A549 (cell line): ENCODE data around the gene HBG1. TPM values are rescaled to one million over a fixed set of nuclear protein-coding genes. Genes with fewer than 3 reads are reported as not detected.

Source experiments
- ATAC-seq, 2 experiments: fragments of 200-7000 bp in 1 of 2; fragments of >200 bp in 1 of 2; cut with Nextera tagmentation in 1 of 2; cut with Tn5 transposase in 1 of 2; 3 replicates each; pipeline versions ENCODE4 v1.8.0 to v1.9.1; 2018 to 2020; ENCODE audit warnings: mild to moderate bottlenecking in 1 of 2, moderate library complexity in 1 of 2
- CTCF ChIA-PET: fragments of 300-600 bp; sonication (Branson Sonifier 250); formaldehyde crosslinking; extraction: SDS; loops from one replicate; lab custom pipeline; 2021; ENCODE audit warnings: antibody characterized with exemption, inconsistent platforms; lab: Yijun Ruan, JAX
- POLR2A ChIA-PET: fragments of 350-600 bp; formaldehyde crosslinking; extraction: SDS; loops from one replicate; lab custom pipeline; 2021; ENCODE audit warnings: antibody characterized with exemption, inconsistent platforms; lab: Yijun Ruan, JAX
- DNase-seq, 2 experiments: peaks; one replicate each; pipeline versions ENCODE4 v3.0.0 to v3.0.0-alpha.2; 2011 to 2016; ENCODE audit warnings: low read depth in 1 of 2, low spot score in 1 of 2
- FAIRE-seq: peaks from 2 replicates; lab custom pipeline; 2011; peaks lifted over from hg19 to GRCh38; lab: Jason Lieb, UNC
- H3K27ac ChIP-seq, 2 experiments: fragments of >200 bp; sonication (Bioruptor Twin); formaldehyde crosslinking; 3 replicates each; pipeline ENCODE4 v1.5.1; 2016 to 2017
- H3K4me1 ChIP-seq: fragments of >200 bp; sonication (Bioruptor Twin); formaldehyde crosslinking; 3 replicates; pipeline ENCODE4 v1.6.1; 2016
- H3K4me2 ChIP-seq: fragments of >200 bp; sonication (Bioruptor Twin); formaldehyde crosslinking; 3 replicates; pipeline ENCODE4 v1.6.1; 2016
- H3K4me3 ChIP-seq: fragments of >200 bp; sonication (Bioruptor Twin); formaldehyde crosslinking; 3 replicates; pipeline ENCODE4 v1.5.1; 2016
- H3K9me3 ChIP-seq: fragments of >200 bp; sonication (Bioruptor Twin); formaldehyde crosslinking; 3 replicates; pipeline ENCODE4 v1.6.1; 2016
- CBX2 ChIP-seq: fragments of 200-600 bp; sonication (generic); IDR thresholded peaks from 2 replicates; pipeline ENCODE4 v1.6.1; 2016; ENCODE audit warnings: low read depth, mild to moderate bottlenecking, borderline replicate concordance
- CHD2 ChIP-seq: fragments of 150-350 bp; IDR thresholded peaks from 2 replicates; pipeline ENCODE4 v1.6.1; 2014; ENCODE audit warnings: low read length; ENCODE audit not compliant: partially characterized antibody
- CHD4 ChIP-seq: fragments of 200-600 bp; sonication (generic); IDR thresholded peaks from 2 replicates; pipeline ENCODE4 v1.6.1; 2016; ENCODE audit warnings: antibody characterized with exemption, mild to moderate bottlenecking, borderline replicate concordance
- GATA3 ChIP-seq: IDR thresholded peaks from 2 replicates; pipeline ENCODE4 v1.6.1; 2012; ENCODE audit warnings: borderline replicate concordance
- HDAC2 ChIP-seq: fragments of 200-600 bp; sonication (generic); IDR thresholded peaks from 2 replicates; pipeline ENCODE4 v1.6.1; 2016
- JUNB ChIP-seq: fragments of >200 bp; sonication (Bioruptor Twin); formaldehyde crosslinking; IDR thresholded peaks from 2 replicates; pipeline ENCODE4 v1.6.1; 2016
- KDM1A ChIP-seq: fragments of 200-600 bp; sonication (generic); IDR thresholded peaks from 2 replicates; pipeline ENCODE4 v1.6.1; 2016; ENCODE audit warnings: low read depth, mild to moderate bottlenecking
- MAZ ChIP-seq: fragments of 150-350 bp; IDR thresholded peaks from 2 replicates; pipeline ENCODE4 v1.6.1; 2014; ENCODE audit warnings: antibody characterized with exemption, low read depth, low read length, borderline replicate concordance
- POLR2A ChIP-seq: IDR thresholded peaks from 2 replicates; pipeline ENCODE4 v1.6.1; 2012; ENCODE audit warnings: mild to moderate bottlenecking, low read length
- RARB ChIP-seq: fragments of 250-450 bp; sonication (Bioruptor Pico); IDR thresholded peaks from 2 replicates; pipeline ENCODE4 v1.8.0; 2021; ENCODE audit warnings: mild to moderate bottlenecking, moderate library complexity
- RCOR1 ChIP-seq: fragments of 150-350 bp; IDR thresholded peaks from 2 replicates; pipeline ENCODE4 v1.6.1; 2014; ENCODE audit warnings: antibody characterized with exemption, low read length, low read depth
- RNF2 ChIP-seq: fragments of 200-600 bp; sonication (generic); IDR thresholded peaks from 2 replicates; pipeline ENCODE4 v1.6.1; 2016; ENCODE audit warnings: low read depth, mild to moderate bottlenecking, antibody characterized with exemption, moderate library complexity, borderline replicate concordance
- TFCP2L1 ChIP-seq: fragments of 250-450 bp; sonication (Bioruptor Pico); IDR thresholded peaks from 2 replicates; pipeline ENCODE4 v1.5.0; 2021; ENCODE audit warnings: mild to moderate bottlenecking
- ZFP36 ChIP-seq: fragments of 450-650 bp; IDR thresholded peaks from 2 replicates; pipeline ENCODE4 v1.6.1; 2014; ENCODE audit warnings: borderline replicate concordance; ENCODE audit not compliant: partially characterized antibody
- ZNF302 ChIP-seq: fragments of 250-450 bp; sonication (Bioruptor Pico); IDR thresholded peaks from 2 replicates; pipeline ENCODE4 v1.9.0; 2021; ENCODE audit warnings: inconsistent platforms, mild to moderate bottlenecking, moderate library complexity
- WGBS: methylation state at CpG from one replicate; pipeline ENCODE4 v1.1.6; 2017; ENCODE audit errors: missing lambda C conversion rate; 5-methylcytosine and 5-hydroxymethylcytosine counted together
- polyA plus RNA-seq, 4 experiments: library from polyadenylated mRNA; depleted of rRNA in 3 of 4; stranded (reverse); fragments of >200 nt; fragmentation: RNase III in 1 of 4; extraction: RNeasy Plus Mini Kit Qiagen cat#74134 plus additional on column Dnase treatment in 1 of 4; gene quantifications; 2 replicates in 3 of 4; 3 replicates in 1 of 4; pipeline ENCODE4 v1.2.3, GENCODE V29; 2011 to 2017
- TF ChIP-seq, protein P1 (sequence below): fragments of 250-450 bp; sonication (Bioruptor Pico); IDR thresholded peaks from 2 replicates; pipeline ENCODE4 v1.5.0; 2021; ENCODE audit warnings: mild to moderate bottlenecking, moderate library complexity, borderline replicate concordance
- TF ChIP-seq, protein P2 (sequence below): fragments of 450-650 bp; IDR thresholded peaks from 2 replicates; pipeline ENCODE4 v1.6.1; 2014; ENCODE audit warnings: antibody characterized with exemption
- TF ChIP-seq, protein P3 (sequence below): IDR thresholded peaks from 2 replicates; pipeline ENCODE4 v1.6.1; 2012
- TF ChIP-seq, protein P4 (sequence below): fragments of >200 bp; sonication (Bioruptor Twin); formaldehyde crosslinking; IDR thresholded peaks from 3 replicates; pipeline ENCODE4 v1.6.1; 2016
- TF ChIP-seq, protein P5 (sequence below): fragments of 200-600 bp; sonication (generic); IDR thresholded peaks from 2 replicates; pipeline ENCODE4 v1.6.1; 2016; ENCODE audit warnings: antibody characterized with exemption, mild to moderate bottlenecking, moderate library complexity

HBG1 gene
- polyA plus RNA-seq, 2 of the 4 experiments (the other 2 are of a cell fraction): not detected

DNA sequence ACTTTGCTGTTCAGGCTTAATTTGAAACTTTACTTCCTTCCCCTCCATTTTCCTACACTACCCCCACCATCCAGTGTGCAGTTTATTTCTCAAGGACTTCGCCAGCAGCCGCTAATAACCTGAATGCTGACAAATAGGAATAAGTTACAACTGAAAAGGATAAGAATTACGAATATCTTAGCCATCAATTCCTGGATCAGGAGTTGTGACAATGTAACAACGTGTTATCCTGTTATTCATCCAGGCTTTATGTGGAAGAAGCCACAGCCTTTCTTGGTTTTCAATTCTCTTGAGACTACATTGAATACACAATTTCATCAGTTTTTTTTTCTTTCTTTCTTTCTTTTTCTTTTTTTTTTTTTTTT, 5.9 kb downstream of the HBG1 start:
- 29% methylated on average over 4 of the region's 4 CpGs for whole genome bisulfite sequencing
- CTCF ChIA-PET: no interaction called here
- POLR2A ChIA-PET: no interaction called here
- ATAC-seq: no peak
- H3K9me3 ChIP-seq: no peaks in the 10 kb centered on the region
- DNase-seq: no peak
- TF ChIP-seq RCOR1: no peak
- no peak for TF ChIP-seq CHD2
- TF ChIP-seq RNF2: no peak
- TF ChIP-seq CHD4: no peak
- TF ChIP-seq, protein P1, sequence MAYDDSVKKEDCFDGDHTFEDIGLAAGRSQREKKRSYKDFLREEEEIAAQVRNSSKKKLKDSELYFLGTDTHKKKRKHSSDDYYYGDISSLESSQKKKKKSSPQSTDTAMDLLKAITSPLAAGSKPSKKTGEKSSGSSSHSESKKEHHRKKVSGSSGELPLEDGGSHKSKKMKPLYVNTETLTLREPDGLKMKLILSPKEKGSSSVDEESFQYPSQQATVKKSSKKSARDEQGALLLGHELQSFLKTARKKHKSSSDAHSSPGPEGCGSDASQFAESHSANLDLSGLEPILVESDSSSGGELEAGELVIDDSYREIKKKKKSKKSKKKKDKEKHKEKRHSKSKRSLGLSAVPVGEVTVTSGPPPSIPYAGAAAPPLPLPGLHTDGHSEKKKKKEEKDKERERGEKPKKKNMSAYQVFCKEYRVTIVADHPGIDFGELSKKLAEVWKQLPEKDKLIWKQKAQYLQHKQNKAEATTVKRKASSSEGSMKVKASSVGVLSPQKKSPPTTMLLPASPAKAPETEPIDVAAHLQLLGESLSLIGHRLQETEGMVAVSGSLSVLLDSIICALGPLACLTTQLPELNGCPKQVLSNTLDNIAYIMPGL (CRISPR knock-in tag): no peak
- TF ChIP-seq, protein P2, sequence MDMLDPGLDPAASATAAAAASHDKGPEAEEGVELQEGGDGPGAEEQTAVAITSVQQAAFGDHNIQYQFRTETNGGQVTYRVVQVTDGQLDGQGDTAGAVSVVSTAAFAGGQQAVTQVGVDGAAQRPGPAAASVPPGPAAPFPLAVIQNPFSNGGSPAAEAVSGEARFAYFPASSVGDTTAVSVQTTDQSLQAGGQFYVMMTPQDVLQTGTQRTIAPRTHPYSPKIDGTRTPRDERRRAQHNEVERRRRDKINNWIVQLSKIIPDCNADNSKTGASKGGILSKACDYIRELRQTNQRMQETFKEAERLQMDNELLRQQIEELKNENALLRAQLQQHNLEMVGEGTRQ: no peak
- no peak for TF ChIP-seq TFCP2L1
- TF ChIP-seq POLR2A: no peak
- TF ChIP-seq ZFP36: no peak
- TF ChIP-seq JUNB: no peak
- no peak for TF ChIP-seq MAZ
- TF ChIP-seq, all 56 proteins: peak for 0
- no peak overlapping the region for H3K4me2 ChIP-seq
- no peak overlapping the region for H3K27ac ChIP-seq
- no peak overlapping the region for H3K4me3 ChIP-seq
- no peaks in the 10 kb centered on the region for H3K4me1 ChIP-seq
- FAIRE-seq: no peak

DNA sequence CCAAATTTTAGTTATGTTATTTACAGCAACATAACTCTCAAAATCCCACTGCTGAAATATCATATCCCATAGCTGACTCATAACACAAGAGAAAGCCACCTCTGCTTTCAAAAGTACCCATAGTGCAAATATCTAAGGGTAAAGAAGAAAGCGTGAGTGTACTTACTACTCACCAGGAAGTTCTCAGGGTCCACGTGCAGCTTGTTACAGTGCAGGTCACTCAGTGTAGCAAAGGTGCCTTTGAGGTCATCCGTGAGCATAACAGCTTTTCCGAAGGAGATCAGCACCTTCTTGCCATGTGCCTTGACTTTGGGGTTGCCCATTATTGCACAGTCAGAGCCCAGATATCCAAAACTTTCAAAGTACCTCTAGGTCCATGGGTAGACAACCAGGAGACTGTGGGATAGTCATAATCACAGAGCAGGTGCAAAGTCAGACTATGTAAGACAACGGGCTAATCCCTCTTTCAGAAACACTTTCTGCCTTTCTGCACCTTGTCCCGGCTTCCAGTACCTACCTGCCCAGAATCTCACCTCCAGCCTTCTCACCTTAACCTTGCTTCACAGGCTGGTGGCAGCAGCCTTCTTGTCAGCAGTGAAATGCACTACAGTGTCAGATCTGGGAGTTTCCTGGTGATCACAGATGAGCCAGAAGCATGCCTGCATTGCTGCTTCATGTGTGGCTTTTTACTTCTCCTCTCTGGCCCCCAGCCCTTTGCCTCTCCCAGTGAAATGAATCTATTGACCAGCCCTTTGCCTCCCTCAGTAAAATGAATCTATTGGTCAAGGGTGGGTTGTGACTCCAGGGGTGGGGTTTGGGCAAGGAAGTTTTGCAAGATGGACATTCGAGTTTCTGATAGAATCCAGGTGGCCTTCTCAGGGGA, 6.5 kb downstream of the HBG1 start:
- no peak for FAIRE-seq
- POLR2A ChIA-PET: no interaction called here

More for the DNA sequence above, 6.5 kb downstream of the HBG1 start:
- ATAC-seq: no peak; a peak in 1 of 6 replicates
- CTCF ChIA-PET: no interaction called here
- Histone ChIP-seq H3K4me1 (no peaks in the 10 kb centered on the region), H3K4me2 (no peak overlapping the region), H3K4me3 (no peak overlapping the region), H3K9me3 (no peaks in the 10 kb centered on the region), H3K27ac (no peak overlapping the region)
- WGBS: 34% methylated on average over 7 of the region's 7 CpGs
- no peak for DNase-seq
- TF ChIP-seq CBX2 (no peak), POLR2A (no peak), RARB (no peak), CHD4 (no peak), HDAC2 (no peak), KDM1A (no peak), ZNF302 (CRISPR knock-in tag) (no peak), CHD2 (no peak), GATA3 (no peak)
- TF ChIP-seq, protein P3, sequence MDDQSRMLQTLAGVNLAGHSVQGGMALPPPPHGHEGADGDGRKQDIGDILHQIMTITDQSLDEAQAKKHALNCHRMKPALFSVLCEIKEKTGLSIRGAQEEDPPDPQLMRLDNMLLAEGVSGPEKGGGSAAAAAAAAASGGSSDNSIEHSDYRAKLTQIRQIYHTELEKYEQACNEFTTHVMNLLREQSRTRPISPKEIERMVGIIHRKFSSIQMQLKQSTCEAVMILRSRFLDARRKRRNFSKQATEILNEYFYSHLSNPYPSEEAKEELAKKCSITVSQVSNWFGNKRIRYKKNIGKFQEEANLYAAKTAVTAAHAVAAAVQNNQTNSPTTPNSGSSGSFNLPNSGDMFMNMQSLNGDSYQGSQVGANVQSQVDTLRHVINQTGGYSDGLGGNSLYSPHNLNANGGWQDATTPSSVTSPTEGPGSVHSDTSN: no peak
- TF ChIP-seq, protein P4, sequence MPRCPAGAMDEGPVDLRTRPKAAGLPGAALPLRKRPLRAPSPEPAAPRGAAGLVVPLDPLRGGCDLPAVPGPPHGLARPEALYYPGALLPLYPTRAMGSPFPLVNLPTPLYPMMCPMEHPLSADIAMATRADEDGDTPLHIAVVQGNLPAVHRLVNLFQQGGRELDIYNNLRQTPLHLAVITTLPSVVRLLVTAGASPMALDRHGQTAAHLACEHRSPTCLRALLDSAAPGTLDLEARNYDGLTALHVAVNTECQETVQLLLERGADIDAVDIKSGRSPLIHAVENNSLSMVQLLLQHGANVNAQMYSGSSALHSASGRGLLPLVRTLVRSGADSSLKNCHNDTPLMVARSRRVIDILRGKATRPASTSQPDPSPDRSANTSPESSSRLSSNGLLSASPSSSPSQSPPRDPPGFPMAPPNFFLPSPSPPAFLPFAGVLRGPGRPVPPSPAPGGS: no peak
- TF ChIP-seq, protein P5, sequence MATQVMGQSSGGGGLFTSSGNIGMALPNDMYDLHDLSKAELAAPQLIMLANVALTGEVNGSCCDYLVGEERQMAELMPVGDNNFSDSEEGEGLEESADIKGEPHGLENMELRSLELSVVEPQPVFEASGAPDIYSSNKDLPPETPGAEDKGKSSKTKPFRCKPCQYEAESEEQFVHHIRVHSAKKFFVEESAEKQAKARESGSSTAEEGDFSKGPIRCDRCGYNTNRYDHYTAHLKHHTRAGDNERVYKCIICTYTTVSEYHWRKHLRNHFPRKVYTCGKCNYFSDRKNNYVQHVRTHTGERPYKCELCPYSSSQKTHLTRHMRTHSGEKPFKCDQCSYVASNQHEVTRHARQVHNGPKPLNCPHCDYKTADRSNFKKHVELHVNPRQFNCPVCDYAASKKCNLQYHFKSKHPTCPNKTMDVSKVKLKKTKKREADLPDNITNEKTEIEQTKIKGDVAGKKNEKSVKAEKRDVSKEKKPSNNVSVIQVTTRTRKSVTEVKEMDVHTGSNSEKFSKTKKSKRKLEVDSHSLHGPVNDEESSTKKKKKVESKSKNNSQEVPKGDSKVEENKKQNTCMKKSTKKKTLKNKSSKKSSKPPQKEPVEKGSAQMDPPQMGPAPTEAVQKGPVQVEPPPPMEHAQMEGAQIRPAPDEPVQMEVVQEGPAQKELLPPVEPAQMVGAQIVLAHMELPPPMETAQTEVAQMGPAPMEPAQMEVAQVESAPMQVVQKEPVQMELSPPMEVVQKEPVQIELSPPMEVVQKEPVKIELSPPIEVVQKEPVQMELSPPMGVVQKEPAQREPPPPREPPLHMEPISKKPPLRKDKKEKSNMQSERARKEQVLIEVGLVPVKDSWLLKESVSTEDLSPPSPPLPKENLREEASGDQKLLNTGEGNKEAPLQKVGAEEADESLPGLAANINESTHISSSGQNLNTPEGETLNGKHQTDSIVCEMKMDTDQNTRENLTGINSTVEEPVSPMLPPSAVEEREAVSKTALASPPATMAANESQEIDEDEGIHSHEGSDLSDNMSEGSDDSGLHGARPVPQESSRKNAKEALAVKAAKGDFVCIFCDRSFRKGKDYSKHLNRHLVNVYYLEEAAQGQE: no peak
